Effector CD8-positive, alpha-beta T cell (primary cell): Measurements from ENCODE around the gene PXK.

ENCODE experiments used
- DNase-seq: peaks from one replicate; lab custom pipeline; 2025; lab: John Stamatoyannopoulos, UW

The PXK gene

DNA sequence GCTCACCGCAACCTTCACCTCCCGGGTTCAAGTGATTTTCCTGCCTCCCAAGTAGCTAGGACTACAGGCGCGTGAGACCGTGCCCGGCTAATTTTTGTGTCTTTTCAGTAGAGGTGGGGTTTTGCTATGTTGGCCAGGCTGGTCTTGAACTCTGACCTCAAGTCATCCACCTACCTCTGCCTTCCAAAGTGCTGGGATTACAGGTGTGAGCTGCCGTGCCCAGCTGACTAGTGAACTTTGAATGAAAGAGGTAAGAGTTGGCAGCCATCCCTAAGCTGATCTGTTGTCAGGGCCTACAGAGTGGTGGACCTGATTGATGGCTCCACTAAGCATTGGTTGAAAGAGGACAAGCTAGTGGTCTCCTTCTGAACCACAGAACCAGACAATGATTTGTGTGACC lies 15.3 kb downstream of the PXK start:
- DNase-seq: no peak

DNA sequence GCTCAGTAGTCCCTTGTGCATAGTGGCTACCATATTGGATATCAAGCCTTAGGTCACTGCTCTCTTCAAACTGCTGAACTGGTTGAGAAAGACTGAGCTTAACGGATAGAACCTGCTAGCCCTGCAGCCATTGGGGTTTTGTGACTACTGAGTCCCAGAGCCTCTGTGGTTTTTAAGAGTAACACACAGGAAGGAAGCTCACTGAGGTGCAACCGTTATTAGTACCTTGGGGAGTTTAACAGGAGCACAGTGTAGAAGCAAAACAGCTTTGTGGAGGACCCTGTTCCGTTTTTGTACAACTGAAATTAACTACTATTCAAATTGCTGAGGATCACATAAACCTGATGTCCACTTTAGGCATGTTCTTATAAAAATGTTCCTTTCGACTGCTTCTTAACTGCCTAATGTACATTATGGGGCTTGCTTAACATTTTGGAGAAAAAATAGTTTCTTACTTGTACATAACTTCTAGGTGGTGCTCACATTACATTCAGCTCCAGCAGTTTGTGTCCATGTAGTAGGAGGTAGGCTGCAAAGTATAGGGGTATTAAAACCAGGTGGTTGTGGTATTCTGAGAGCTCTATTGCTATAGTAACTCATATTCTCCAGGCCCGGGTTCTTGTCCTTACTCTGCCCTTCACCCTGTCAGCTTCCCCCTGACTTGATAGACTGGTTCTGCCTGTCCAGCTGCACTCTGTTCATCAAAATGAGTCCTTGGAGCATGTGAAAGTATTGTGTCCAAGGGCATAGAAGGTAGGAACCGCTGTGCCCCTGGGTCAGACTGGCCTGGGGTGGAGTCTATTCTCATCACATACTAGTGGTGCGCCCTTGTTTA lies 17.3 kb downstream of the PXK start:
- DNase-seq: no peak

DNA sequence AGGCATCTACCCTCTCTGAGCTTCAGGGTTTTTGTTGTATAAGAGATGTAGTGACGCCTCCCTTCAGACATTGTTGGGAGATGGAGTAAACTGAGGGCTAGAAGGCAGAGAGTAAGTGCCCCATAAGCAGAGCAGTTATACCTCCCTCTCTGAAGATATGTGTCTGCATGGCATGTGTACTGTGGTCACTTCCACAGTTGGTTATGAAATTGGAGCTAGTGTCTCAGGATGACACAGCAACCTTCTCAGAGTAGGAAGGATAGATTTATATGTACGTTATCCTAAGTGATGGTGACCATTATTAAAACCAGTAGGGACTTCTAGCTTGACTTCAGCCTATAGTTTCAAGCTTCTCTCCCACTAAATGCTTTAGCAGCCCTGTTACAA lies 17.9 kb downstream of the PXK start:
- no peak for DNase-seq

DNA sequence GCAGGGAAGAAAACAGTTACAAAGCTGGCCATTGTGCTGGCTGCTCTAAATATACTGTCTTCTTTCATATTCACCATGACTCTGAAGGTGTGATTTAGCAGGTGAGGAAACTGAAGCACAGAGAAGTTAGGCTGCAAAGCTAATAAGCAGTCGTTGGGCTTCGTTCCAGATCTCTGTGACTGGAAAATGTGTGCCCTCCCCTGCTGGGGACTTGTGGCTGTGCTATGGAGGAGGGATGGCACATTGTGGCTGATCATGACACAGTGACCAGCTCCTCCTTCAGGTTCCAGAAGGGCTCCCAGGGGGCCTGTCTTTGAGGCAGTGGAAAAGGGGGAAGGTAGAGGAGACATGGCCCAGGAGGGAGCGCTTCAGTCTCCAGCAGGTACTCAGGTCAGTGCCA lies 19.2 kb downstream of the PXK start:
- no peak for DNase-seq

DNA sequence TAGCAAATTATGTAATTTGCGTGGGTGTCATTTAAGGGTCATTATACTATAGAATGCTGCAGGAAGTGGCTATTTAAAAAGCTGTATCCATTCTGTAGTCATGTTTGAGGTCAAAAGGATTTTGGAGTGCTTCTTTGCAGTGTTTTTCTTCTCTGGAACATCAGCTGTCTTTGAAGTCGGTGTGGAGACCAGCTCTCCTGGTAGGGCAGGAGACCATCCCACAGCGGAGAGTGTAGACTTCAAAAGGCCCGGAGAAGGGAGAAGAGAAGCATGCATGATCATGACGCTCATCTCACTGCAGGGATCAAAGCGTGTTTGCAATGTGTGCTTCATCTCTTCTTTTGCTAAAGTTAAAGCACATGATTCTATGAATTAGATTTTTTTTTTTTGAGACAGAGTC lies 19.9 kb downstream of the PXK start:
- DNase-seq: no peak

DNA sequence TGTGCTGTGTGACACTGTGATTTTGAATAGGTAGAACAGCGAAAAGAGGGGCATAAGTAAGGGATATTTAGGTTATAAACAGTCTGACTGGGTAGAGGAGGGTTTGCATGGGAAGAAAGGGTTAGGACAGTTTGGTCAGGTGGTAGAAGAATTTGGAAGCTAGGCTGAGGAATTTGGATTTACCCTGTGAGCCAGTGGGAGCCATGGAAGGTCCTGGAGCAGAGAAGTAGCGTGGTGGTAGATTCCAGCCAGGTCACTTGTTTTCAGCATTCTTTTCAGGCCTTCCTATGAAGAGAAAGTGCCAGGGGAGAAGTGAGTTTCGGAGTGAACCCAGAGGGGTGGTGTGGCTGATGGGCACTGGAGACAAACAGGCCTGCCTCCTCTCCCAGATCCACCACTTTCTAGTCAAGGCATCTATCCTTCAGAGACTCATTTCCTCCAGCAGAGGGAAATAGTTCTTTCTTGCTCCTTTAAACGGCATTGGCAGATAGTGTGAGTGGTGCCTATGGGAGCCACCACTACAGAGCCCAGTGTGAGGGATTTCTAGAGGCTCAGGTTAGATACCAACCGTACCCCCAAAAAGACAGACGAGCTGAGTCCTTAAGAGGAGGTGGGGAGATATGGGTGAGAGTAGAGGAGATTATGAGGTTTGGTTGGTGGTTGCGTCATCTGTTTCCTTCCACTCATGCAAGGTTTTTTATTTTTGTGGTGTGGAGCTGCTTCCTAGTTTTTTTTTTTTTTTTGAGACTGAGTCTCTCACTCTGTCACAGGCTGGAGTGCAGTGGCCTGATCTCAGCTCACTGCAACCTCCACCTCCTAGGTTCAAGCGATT lies 21.2 kb downstream of the PXK start:
- no peak for DNase-seq

DNA sequence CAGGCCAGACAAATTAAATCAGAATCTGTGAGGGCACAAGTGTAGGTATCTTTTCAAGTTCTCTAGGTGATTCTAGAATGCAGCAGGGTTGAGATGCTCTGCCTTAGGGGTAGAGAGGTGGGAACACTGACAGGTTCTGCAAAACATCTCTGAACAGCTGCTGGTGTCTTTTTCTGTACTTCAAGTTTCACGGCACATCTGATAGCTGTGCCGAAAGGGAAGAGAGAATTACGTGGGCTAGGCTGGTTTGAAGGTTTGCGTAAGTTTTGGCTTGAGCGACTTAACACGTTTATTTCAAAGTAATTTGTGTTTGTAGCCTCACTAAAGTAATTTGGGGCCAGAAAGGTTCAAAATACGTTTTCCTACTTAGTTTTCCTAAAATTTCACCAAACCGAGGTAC lies 22.5 kb downstream of the PXK start:
- DNase-seq: no peak

DNA sequence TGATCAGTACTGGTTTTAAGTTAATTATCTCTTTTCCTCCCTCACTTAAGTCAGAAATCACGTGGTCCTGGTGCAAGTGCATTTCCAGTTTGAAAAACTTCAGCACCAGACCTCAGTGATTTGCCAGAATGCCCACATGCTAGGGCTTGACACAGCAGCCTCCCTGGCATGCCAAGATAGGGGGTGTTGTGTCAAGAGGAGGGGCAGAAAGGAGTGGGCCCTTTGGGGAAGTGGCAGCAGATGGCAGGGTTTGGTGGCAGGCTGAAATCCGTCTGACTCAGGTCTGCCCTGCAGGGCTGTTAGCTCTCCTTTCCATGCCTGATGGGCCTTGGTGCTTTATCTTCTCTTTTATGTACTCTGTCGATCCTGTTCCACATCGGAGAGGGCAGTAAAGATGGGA lies 23.4 kb downstream of the PXK start:
- DNase-seq: no peak

DNA sequence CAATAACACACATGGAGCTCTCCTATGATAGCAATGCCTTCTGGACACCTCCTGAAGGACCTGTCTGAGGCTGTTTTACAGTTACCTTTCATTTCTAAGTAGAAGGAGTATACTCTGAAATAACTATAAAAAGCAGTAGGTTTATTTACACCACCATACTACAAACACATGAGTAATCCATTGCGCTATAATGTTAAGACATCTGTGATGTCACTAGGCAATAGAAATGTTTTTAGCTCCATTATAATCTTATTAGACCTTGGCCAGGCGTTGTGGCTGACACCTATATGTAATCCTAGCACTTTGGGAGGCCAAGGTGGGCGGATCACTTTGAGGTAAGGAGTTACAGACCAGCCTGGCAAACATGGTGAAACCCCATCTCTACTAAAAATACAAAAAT lies 24.7 kb downstream of the PXK start:
- DNase-seq: no peak

DNA sequence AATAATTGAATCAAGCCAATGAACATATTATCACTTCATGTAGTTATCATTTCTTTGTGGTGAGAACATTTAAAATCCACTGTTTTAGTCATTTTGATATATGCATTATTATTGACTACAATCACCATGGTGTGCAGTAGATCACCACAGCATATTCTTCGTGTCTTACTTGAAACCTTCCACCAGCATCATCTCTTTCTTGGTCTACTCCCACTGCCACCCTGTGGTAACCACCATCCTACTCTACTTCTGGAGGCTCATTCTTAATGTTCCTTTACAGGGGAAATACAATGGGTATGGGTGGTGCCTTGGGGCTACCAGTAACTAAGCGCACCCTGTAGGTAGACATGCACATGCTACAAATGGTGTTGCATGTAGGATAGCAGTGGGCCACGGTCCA lies 25.4 kb downstream of the PXK start:
- DNase-seq: no peak

DNA sequence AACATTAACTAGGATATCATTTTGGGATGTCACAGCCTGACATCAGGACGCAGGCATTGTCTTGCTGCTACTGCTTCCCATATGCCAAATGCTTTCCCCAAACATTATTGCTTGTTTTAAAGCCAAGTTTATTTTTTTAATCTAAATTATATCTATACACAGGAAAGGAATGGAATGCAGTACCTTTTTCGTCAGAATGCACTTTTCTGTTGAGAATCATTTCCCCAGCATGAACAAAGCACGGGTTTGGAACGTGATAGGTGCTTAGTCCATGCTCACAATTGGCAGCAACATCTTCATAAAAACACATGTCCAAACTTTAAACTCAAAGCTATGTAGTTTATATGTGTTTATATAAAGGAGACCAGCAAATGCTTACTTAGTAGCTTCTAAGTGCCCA lies 26.1 kb downstream of the PXK start:
- DNase-seq: no peak

DNA sequence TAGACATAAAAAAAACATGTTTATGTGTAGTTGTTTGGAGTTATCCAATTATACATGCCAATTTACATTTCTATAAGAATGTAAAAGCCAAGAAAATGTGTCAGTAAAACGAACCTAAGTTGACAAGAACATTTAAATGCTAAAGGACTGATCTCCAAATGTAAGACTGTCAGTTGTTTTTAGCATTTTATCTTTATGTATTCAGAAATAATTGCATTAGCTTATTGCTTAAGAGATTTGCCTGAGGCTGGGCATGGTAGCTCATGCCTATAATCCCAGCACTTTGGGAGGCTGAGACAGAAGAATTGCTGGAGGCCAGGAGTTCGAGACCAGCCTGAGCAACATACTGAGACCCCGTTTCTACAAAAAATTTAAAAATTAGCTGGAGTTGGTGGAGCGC lies 26.9 kb downstream of the PXK start:
- no peak for DNase-seq

DNA sequence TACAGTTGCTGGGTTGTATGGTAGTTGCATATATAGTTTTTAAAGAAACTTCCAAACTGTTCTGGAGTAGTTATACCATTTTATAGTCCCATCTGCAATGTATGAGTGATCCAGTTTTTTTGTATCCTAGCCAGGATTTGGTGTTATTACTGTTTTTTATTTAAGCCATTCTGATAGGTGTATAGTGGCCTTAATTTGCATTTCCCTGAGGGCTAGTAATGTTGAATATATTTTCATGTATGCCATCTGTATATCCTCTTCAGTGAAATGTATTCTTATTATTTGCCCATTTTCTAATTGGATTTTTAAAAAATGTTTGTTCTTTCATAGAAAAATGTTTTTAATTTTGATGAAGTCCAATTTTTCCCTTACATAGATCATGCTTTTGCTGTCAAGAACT lies 29.2 kb downstream of the PXK start:
- DNase-seq: no peak

DNA sequence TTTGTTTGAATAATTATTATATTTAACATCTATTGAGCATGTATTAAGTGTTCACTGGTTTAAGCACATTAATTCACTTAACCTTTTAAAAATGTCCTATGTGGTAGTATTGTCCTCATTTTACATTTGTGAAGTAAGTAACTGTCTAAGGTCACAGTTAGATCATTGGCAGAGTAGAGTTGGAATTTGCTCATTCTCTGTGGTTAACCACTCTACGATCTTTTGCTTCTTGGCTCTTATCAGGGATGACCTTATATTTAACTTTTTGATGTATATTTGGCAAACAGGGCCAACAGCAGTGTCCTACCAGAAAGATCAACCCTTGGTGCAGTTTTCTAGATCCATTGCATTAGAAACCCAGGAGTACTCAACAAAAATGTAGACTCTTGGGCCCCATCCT lies 34.0 kb downstream of the PXK start:
- no peak for DNase-seq

DNA sequence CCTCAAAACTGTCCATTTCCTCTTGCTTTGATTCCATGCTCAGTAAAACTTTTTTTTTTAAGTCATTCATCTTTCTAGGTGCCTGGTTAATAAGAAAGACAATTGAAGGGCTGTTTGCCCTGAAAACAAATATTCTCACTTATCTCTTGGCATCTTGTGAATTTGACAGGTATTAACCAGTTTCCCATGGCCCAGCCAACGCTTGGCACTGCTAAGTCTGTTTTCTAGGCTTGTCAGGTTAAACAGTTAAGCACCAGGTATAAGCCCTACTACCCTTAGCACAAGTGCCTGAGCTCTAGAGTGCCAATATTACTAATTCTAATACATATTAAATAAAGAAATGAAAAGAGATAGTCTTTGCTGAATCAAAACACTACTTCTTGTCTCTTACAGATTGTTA lies 36.3 kb downstream of the PXK start:
- no peak for DNase-seq

DNA sequence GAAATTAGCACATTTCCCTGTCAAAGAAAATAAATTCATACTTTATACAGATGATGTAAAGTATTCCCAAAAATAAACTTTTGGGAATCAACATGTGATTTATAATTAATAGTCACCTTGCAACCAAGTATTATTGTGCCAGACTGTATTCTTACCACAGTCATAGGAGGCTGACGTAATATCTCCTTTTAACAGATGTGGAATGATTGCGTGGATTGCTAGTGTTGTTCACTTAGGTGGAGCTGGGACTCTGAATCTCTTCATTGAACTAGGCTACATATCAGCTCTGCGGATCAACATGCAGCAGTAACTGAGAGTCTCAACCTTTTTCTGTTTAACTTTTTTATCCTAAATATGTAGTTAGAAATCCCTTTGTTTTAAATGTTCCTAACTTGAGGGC lies 37.2 kb downstream of the PXK start:
- DNase-seq: no peak

DNA sequence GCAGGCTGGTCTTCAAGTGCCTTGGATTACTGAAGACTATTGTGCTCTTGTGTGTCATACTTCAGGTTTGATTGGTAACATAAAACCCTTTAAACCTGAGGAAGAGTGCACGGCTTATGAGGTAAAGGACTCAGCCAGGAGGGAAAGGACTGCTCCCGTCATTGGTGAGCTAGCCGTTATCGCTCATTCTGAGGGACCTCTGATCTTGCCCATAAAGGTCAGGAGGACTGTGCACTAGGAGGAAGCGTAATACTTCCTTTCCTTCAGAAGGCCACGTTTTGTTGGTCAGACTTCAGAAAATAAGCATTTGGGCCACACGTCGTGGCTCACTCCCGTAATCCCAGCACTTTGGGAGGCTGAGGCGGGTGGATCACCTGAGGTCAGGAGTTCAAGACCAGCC lies 37.7 kb downstream of the PXK start:
- no peak for DNase-seq

DNA sequence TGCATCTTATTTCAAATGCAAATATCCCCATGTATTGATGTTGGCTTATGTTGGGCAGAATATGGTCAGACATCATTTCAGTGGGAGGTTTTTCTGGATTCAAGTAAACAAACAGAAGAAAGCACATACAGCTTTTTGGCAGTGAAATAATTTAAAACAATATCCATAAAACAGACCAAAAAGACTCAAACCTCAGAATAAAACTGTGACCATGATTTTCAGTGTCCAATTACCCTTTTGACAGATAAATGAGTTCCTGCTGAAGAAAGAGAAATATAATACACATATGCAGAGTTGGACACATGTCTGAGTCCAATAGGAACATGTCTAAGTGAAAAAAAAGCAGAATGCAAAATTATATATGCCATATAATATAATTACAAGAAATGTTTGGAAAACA lies 39.1 kb downstream of the PXK start:
- DNase-seq: no peak

DNA sequence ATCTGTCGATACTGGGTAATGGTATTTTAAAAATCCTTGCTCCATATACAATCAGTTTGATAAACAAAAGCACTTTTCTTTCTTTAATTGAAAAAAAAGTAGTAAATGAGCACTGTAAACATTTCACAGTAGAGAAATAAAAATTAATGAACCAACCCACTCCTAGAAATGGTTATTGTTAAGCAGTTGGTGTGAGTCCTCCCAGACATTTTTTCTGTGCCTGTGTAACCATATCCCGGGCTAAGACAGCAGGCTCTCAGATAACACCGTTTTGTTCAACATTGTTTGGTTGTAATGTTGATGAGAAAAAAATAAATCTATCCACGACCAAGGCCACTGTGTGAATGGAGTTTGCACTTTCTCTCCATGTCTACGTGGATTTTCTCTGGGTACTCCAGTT lies 42.6 kb downstream of the PXK start:
- no peak for DNase-seq

DNA sequence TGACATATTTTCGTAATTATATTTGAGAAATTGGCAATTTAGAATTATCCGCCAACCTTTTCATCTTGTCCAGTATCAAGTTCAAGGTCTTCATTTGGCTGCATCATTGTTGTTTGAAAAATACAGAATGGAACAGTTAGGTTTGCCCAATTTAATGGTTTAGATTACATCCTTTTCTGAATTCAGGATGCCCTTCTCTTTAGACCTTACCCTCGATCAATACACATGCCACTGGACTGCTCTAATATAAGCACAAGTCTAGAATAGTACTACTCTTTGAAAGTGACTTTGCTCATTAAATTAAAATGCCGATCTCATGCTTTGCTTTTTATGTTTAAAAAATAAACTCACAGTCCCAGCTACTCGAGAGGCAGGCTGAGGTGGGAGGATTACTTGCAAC lies 44.5 kb downstream of the PXK start:
- DNase-seq: no peak

DNA sequence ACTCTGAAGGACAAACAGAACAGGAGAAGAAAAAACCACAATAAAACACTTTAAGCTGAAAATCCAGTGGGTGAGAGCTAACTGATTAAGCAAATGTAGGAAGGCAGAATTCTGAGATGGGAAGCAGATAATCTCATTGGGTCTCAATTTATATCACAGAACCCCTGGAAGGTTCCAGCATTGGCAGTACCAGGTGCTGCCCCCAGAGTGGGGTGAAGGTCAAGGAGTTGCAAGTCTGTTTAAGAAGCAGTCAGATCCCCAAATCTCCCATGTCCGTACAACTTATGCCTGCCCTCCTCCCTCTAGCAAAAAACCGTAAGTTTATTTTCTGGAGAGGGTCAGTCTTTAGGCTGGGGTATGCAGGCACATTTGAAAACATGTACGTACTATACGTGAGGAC lies 45.1 kb downstream of the PXK start:
- DNase-seq: no peak

DNA sequence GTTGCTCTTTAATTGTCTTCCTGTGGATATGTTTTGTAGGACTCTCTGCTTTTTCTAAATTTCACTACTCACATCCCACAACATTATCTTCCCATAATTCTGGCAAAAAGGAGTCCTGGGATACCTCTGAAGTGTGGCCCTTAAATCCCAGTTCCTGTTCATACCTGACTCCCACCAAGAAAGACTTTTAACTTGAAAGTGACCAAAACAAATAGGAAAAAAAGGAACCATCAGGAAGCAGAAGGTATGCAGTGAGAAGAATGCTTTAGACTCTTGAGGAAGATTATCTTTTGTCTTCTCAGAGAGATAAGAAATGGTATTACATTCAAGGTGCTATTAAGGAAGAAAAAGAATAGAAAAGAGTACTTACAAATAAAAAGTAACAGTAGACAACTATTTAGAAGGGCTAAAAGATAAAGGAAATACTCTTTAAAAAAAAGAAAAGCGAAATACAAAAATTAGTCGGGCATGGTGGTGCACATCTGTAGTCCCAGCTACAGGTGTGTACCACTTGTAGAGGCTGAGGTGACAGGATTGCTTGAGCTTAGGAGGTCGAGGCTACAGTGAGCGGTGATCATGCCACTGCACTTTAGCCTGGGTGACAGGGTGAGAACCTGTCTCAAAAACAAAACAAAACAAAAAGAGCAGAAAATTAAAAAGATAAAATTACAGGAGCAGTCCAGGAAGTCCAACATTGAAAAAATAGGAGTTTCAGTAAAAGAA lies 46.8 kb downstream of the PXK start:
- DNase-seq: no peak

DNA sequence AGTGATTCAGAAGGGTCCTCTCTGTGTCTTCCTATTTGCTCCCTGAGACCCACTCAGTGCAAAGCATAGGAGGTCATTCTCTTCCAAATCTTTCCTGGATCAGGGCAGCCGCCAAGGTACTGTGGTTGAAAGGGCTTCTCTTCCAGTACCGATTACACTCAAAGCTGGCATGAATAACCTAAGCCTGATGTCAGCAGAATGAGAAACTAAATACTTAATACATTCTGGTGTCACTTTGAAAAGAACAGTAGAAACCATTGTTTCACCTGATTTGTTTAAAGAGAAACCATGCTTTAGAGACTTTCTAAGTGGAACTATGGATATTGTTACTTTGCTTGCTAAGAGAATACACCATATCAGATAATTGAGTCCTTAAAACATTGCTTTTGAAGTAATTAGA lies 50.8 kb downstream of the PXK start:
- DNase-seq: no peak
